Stimulated activated naive CD8-positive, alpha-beta T cell treated with anti-CD3 and anti-CD28 coated beads, Interleukin-15, amount 100 ng/mL, for 72 hours (primary cell): ENCODE measurements around the gene SLC37A1.
"Not testable (repeated sequence)": the region's sequence is repeated elsewhere in the genome, so short reads cannot be mapped to it uniquely, and the experiment has no call there.

Source experiments
- ATAC-seq: fragments of 150-1000 bp; cut with Tn5 transposase; 2 replicates; pipeline ENCODE4 v1.10.0; 2021; ENCODE audit warnings: mild to moderate bottlenecking, moderate library complexity
- DNase-seq, 2 donors: peaks; one replicate each; pipeline ENCODE4 v3.0.0; 2021 to 2022
- H3K27ac Mint-ChIP-seq, 2 donors: one replicate each; pipeline ENCODE4 v1.8.0; 2022; ENCODE audit warnings: mild to moderate bottlenecking in 2 of 2, mixed read lengths in 2 of 2, moderate library complexity in 2 of 2
- H3K27me3 Mint-ChIP-seq: one replicate; pipeline ENCODE4 v1.8.0; 2022; ENCODE audit warnings: mixed read lengths
- H3K4me1 Mint-ChIP-seq: one replicate; pipeline ENCODE4 v1.8.0; 2022; ENCODE audit warnings: mild to moderate bottlenecking, mixed read lengths
- H3K4me3 Mint-ChIP-seq, 2 donors: one replicate each; pipeline ENCODE4 v1.8.0; 2022; ENCODE audit warnings: mild to moderate bottlenecking in 2 of 2, mixed read lengths in 2 of 2, moderate library complexity in 1 of 2
- H3K9me3 Mint-ChIP-seq, 2 donors: one replicate each; pipeline ENCODE4 v1.8.0; 2022; ENCODE audit warnings: mixed read lengths in 2 of 2

SLC37A1 gene

DNA sequence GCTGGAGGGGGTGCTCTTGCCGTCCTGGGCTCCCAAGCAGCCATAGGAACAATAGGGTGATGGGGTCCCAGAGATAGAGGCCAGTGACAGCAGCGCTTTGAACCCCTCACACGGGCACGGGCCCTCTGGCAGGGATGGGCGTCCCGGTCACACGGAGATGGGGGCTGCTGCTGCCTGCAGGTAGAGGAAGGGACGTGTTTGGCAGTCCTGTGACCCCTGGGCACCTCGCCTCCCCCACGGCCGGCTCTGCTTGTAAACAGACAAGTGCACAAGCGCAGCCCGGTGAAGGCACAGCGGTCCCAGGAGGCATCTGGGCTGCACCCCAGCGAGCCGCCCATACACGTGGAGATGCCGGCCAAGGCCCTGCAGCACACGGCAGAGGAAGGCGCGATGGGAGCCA is 103.3 kb downstream of the SLC37A1 start:
- peaks cover 7% of the 10 kb centered on the region for H3K4me1 Mint-ChIP-seq

DNA sequence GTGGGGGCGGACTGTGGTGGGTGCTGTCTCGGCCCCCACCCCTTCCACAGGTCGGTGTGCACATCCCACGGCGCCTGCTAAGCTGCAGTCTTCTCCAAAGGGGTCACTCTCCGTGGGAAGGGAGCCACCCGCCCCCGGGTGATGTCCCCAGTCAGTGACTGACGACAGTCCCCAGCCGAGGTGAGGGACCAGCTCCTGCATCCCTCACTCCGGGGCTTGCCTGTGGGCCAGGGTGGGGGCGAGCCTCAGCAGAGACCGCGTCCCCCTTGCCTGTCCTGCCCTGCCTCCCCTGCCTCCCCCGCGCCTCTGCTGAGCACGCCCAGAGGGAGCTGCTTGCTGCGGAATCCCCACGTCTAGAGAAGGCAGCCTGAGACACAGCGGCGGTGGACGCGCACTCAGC is 103.8 kb downstream of the SLC37A1 start:
- Mint-ChIP-seq H3K9me3 (no peaks in the 10 kb centered on the region), H3K27ac (no peak overlapping the region), H3K27me3 (peaks cover 6% of the 10 kb centered on the region), H3K4me3 (no peak overlapping the region), H3K4me1 (peaks cover 7% of the 10 kb centered on the region)
- no peak for ATAC-seq
- DNase-seq = no peak

More for the DNA sequence above, 103.3 kb downstream of the SLC37A1 start:
- ATAC-seq = no peak
- H3K4me3 Mint-ChIP-seq = no peak overlapping the region
- H3K27ac Mint-ChIP-seq = no peak overlapping the region
- H3K27me3 Mint-ChIP-seq = peaks cover 6% of the 10 kb centered on the region
- no peak for DNase-seq
- no peaks in the 10 kb centered on the region for H3K9me3 Mint-ChIP-seq

DNA sequence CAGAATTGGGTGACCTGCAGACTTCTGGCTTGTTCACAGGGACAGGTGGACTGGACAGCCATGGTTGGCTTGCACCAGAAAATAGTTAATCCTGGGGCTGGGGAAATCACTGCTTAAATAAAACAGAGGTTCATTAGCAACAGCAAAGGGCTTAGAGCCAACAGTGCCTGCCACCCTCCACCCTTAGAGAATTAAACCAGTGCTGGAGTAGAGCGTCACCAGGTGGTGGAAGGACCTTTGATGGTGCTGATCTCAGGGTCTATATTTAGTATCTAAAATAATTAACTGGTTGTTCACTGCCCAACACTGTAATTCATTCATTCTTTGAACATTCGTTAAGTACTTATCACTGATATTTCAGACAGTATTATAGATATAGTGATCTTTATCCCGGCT is 105.1 kb downstream of the SLC37A1 start:
- H3K27ac Mint-ChIP-seq = no peak overlapping the region
- H3K4me3 Mint-ChIP-seq = no peak overlapping the region
- H3K4me1 Mint-ChIP-seq = peaks cover 2% of the 10 kb centered on the region
- H3K27me3 Mint-ChIP-seq = peaks cover 10% of the 10 kb centered on the region
- no peaks in the 10 kb centered on the region for H3K9me3 Mint-ChIP-seq
- ATAC-seq (no peak), DNase-seq (no peak)

DNA sequence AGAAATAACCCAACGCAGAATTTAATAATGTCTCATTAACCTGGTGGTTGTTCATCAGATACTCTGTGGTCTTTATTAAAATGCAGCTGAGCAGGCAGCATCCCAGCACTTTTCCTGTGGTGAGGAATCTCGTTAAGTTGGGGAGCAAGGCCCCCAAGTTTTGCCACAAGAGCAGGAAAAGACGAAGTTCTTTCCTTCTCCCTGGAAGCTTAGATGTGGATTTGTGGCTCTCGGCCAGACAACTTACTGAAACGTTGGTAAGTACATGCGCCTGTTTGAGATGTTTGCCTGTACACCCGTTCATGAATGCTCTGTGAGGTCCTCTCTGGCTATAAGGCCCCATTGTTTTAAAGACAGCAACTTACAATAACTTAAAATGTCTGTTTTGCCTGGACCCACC is 105.5 kb downstream of the SLC37A1 start:
- no peak for DNase-seq
- H3K4me3 Mint-ChIP-seq = no peak overlapping the region
- H3K27me3 Mint-ChIP-seq = peaks cover 15% of the 10 kb centered on the region
- H3K4me1 Mint-ChIP-seq = no peaks in the 10 kb centered on the region
- H3K9me3 Mint-ChIP-seq = no peaks in the 10 kb centered on the region
- no peak overlapping the region for H3K27ac Mint-ChIP-seq
- no peak for ATAC-seq

DNA sequence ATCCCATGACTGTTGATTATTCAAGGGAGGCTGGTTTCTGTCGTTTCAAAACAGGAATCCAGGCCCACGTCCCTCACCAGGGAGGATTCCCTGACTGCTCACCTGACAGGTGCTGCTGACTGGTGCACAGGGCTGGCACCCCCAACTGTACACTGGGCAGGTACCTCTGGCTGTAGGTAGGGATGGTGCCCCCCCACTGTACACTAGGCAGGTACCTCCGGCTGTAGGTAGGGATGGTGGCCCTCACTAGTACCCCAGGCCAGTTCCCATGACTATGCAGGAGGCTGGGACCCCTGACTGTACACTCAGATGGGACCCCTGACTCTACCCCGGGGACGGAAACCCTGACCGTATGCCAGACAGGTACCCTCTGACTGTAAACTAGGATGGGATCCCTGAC is 106.2 kb downstream of the SLC37A1 start:
- ATAC-seq = no peak
- H3K9me3 Mint-ChIP-seq = no peaks in the 10 kb centered on the region
- H3K27ac Mint-ChIP-seq = no peak overlapping the region
- H3K4me1 Mint-ChIP-seq = no peaks in the 10 kb centered on the region
- H3K27me3 Mint-ChIP-seq = peaks cover 21% of the 10 kb centered on the region
- H3K4me3 Mint-ChIP-seq = no peak overlapping the region
- DNase-seq = no peak

DNA sequence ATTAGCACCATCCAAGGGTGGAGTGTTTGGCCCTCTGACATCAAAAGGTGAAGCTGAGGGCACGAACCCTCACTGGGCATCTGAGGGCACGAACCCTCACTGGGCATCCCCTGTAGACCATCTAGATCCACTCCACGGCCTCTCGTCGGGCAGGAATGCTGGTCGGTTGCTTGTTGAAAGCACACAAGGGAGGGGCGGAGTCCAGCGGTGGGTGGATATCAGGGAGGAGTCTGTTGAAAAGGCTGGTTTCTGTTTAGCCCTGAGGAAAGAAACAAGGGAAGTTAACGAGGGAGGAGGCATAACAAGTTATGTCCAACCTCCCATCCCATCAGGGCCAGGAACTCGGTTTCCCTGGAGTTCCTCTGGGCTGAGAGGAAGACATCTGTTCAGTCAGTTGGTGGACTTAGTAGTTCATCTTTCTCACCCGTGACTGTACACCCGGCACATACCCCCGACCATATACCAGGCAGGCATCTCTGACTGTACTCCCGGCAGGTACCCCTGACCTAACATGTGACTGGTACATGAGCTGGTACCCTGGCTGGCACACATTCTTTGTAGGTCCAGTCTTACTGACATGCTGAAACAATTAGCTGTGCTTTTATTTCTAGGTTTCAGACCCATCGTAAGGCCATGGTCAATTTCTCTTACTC is 107.6 kb downstream of the SLC37A1 start:
- DNase-seq (no peak), ATAC-seq (no peak)
- Mint-ChIP-seq H3K27ac (no peak overlapping the region), H3K9me3 (no peaks in the 10 kb centered on the region), H3K4me3 (no peak overlapping the region), H3K27me3 (peaks cover 22% of the 10 kb centered on the region), H3K4me1 (no peaks in the 10 kb centered on the region)

DNA sequence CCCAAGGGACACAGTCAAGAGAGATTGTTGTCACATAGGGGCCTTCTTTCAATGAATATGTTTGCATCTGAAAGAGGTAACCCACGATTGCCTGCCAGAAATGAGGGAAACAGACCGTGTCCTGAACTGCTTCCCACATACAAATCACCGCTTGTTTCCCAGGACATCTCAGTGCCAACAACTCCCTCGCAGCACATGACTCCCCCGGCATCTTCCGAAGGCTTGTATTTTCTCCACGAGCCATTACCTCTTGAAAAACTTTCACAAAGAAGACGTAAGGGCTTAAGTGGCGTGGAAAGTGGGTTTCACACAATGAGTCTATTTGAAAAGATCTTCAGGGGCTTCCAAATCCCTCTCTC is 108.1 kb downstream of the SLC37A1 start:
- no peaks in the 10 kb centered on the region for H3K4me1 Mint-ChIP-seq
- DNase-seq (no peak), ATAC-seq (no peak)
- H3K4me3 Mint-ChIP-seq = no peak overlapping the region
- peaks cover 22% of the 10 kb centered on the region for H3K27me3 Mint-ChIP-seq
- H3K9me3 Mint-ChIP-seq = no peaks in the 10 kb centered on the region
- no peak overlapping the region for H3K27ac Mint-ChIP-seq

DNA sequence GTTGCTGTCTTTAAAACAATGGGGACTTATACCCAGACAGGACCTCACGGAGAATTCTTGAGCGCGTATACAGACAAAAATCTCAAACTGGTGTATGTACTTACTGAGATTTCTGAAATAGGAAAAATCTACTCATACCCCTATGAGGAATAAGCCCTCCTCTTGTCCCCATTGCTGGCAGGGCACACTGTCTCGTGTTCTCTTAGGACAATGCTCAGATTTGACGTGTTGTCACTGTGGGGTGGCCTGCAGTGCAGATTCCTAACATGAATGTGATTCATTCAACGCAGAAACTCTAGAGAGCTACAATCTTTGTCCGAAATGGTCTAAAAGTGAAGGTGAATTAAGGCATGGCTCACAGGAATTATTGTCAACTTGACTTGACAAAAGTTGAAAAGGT is 108.6 kb downstream of the SLC37A1 start:
- DNase-seq (no peak), ATAC-seq (no peak)
- Mint-ChIP-seq H3K27ac (no peak overlapping the region), H3K9me3 (no peaks in the 10 kb centered on the region), H3K4me1 (no peaks in the 10 kb centered on the region), H3K4me3 (no peak overlapping the region), H3K27me3 (peaks cover 22% of the 10 kb centered on the region)

DNA sequence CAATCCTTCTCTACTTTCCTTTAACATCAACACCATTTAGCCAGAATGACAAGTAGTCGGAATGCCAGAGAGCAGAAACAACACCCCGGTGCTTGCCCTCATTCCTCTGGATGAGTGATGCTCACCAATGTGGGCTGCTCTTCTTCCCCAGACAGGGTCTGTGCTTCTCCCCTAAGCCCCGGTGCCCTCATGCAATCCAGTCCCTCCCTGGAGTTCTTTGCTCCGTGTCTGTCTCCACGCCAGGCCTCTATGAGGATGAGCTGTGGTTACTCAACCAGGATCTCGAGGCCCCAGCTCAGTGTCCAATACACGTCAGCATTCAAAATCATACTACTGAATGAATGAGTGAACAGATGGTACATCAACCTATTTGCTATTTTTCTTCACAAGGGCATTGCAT is 110.0 kb downstream of the SLC37A1 start:
- Mint-ChIP-seq H3K4me3 (no peak overlapping the region), H3K27me3 (peaks cover 22% of the 10 kb centered on the region), H3K9me3 (no peaks in the 10 kb centered on the region), H3K4me1 (no peaks in the 10 kb centered on the region), H3K27ac (no peak overlapping the region)
- ATAC-seq = no peak
- no peak for DNase-seq

DNA sequence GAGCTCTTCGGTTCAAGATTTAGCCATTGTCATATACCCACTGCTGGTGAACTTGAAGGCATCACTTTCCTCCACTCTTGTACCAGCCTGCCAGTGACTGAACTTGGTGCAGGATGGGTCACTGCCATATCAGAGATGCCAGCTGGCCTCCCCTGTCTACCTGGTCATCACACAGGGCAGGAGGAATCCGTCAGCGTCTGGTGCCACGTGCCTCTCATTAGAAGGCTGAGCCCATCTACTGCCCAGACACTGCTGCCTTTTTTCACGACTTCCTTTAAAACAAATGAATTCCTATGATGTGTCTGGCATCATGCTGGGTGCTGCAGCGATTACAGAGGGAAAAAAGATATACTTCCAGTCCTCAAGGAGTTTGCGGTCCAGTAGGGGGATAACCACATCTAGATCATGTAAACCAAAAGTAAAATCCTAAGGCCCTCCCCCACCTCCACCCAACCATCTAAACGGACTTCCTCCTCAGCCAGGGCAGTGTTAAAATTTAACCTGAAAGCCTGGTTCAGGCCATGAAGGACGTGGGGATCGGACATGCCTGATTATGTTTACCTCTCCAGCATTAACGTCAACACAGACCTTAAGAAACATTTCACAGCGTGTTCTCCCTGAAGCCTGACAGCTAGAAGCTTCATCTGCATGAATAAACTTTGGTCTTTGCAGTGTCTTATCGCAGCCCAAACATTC is 110.6 kb downstream of the SLC37A1 start:
- Mint-ChIP-seq H3K9me3 (no peaks in the 10 kb centered on the region), H3K27ac (no peak overlapping the region), H3K27me3 (peaks cover 22% of the 10 kb centered on the region), H3K4me3 (no peak overlapping the region), H3K4me1 (no peaks in the 10 kb centered on the region)
- ATAC-seq = no peak
- DNase-seq = no peak

DNA sequence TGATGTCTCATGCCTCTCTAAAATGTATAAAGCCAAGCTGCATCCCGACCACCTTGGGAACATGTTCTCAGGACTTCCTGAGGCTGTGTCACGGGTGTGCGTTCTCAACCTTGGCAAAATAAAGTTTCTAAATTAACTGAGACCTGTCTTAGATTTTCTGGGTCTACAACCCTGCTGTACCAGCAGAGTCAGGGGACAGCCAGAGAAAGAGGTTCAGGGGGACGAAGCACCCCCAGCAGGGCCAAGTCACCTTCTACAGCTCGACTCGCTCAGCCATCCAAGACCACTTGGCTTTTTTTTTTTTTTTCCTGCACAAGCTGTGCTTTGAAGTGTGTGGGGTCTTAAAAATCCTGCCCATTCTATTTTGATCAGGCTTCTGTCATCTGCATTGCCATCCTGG is 111.3 kb downstream of the SLC37A1 start:
- Mint-ChIP-seq H3K4me3 (no peak overlapping the region), H3K27ac (no peak overlapping the region), H3K4me1 (no peaks in the 10 kb centered on the region), H3K9me3 (no peaks in the 10 kb centered on the region), H3K27me3 (peaks cover 22% of the 10 kb centered on the region)
- ATAC-seq (no peak), DNase-seq (no peak)

DNA sequence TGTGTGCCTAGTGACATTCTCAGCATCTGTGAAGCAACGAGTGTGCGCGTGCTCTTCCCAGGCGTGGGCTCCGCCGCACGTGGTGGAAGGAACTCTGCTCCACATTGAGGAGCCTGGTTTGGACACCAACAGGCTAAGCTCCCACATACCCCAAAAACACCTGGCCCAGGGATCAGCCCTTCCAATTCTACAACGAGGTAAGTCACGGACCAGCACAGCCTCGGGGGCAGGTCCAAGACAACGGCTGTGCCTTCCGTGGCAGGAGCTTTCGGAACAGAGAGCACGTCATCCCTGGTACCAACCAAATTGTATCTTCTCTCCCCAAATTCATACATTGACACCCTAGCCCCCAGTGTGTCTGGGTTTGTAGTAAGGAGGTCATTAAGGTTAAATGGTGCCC is 112.5 kb downstream of the SLC37A1 start:
- Mint-ChIP-seq H3K27me3 (peaks cover 17% of the 10 kb centered on the region), H3K9me3 (no peaks in the 10 kb centered on the region), H3K4me3 (no peak overlapping the region), H3K4me1 (no peaks in the 10 kb centered on the region), H3K27ac (no peak overlapping the region)
- no peak for DNase-seq
- ATAC-seq = no peak

DNA sequence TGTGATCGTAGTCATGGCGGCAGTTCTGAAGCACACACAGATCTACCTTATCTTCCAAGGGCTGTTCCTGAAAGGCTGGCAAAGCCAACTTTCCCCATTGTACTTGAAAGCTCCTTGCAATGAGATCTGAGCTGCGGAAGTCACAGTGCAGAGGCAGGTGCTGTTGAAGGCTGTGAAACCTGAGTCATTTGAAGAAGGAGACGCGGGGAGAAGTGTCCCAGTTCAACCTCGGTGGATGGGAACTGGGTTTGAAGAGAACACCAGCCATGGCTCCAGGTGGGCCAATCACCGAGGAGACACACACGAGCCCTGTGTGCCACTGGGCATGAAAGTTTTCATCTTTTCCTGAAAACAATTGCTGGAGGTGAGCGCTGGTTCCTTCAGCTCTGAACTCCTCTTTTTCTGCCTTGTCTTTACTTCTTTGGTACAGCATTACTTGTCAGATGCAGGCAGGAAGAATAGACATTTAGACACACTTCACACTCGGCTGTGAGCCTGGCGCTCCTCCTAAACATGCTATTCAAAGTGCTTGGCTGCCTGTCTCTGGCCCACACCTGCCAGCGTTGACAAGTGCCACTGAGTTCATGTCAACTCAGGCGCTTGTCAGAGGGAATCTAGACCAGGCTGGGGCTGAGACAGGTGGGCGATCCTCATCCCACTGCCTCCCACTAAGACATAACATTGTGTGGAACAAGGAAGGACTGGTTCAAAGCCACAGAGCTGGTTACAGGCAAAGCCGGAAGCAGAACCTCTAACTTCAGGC is 114.1 kb downstream of the SLC37A1 start:
- no peak overlapping the region for H3K27ac Mint-ChIP-seq
- peaks cover 16% of the 10 kb centered on the region for H3K27me3 Mint-ChIP-seq
- no peaks in the 10 kb centered on the region for H3K4me1 Mint-ChIP-seq
- ATAC-seq (no peak), DNase-seq (no peak)
- H3K4me3 Mint-ChIP-seq = no peak overlapping the region
- no peaks in the 10 kb centered on the region for H3K9me3 Mint-ChIP-seq

DNA sequence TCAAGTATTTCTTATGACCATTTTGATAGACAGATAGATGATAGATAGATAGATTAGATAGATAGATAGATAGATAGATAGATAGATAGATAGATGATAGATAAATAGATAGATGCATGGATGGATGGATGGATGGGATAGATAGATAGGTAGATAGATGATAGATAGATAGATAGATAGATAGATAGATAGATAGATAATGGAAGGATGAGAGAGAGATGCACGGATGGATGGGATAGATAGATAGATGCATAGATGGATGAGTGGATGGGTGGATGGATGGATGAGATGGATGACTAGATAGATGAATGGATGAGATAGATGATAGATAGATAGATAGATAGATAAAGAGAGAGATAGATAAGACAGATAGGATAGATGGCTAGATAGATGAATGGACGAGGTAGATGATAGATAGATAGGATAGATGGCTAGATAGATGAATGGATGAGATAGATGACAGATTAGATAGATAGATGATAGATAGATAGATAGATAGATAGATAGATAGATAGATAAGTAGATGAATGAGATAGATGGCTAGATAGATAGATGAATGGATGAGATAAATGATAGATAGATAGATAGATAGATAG is 114.9 kb downstream of the SLC37A1 start:
- H3K27ac Mint-ChIP-seq, ATAC-seq, DNase-seq, H3K4me3 Mint-ChIP-seq, H3K9me3 Mint-ChIP-seq, H3K4me1 Mint-ChIP-seq: not testable (repeated sequence)
- peaks cover 14% of the 10 kb centered on the region for H3K27me3 Mint-ChIP-seq

DNA sequence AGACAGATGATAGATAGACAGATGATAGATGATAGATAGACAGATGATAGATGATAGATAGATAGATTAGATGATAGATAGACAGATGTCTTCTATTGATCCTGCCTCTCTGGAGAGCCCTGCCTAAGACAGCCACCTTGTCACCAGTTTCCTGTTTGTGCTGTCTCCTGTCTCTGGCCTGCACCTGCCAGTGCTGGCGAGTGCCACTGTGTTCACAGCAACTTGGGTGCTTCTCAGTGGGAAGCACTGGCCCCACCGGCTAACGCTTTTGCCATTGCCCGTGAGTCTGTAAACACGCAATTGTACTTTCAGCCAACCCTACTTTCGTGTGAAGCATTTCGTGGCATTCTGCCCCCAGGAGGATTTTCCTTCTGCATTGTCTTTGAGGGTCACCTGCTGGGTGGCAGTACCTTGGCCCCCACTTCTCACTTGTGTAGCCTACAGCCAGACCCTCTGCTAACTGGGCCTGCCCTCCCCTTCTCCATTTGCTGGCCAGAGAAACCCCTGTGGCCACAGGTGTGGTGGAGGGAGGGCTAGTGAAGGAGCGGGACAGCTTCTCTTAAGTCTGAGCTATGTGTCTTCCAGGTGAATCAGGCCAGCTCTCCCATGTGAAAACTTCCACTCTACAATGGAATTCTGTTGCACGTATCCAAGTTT is 116.4 kb downstream of the SLC37A1 start:
- no peak overlapping the region for H3K4me3 Mint-ChIP-seq
- H3K9me3 Mint-ChIP-seq = no peaks in the 10 kb centered on the region
- no peak overlapping the region for H3K27ac Mint-ChIP-seq

DNA sequence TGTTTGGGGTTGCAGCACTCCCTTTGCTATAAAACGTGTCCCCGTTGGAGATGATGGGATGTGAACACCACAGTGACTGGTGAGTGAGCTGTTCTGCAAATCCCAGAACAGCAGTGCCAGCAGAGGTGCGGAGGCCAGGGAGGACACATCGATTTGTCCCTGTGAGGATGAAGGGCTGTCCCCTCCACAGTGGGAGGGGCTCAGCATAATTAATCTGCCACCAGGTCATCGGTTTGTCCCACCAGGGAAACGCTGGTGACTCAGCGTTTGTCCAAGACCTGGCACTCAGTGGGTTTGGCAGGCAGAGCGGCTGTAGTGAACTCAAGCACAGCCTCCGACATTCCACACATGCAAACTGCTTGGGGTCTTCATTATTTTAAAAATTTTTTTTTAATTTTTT is 117.0 kb downstream of the SLC37A1 start:
- no peaks in the 10 kb centered on the region for H3K9me3 Mint-ChIP-seq
- DNase-seq (no peak), ATAC-seq (no peak)
- no peaks in the 10 kb centered on the region for H3K27me3 Mint-ChIP-seq
- H3K4me1 Mint-ChIP-seq = no peaks in the 10 kb centered on the region
- no peak overlapping the region for H3K4me3 Mint-ChIP-seq
- no peak overlapping the region for H3K27ac Mint-ChIP-seq

More for the DNA sequence above, 116.4 kb downstream of the SLC37A1 start:
- ATAC-seq (no peak), DNase-seq (no peak)
- H3K27me3 Mint-ChIP-seq = no peaks in the 10 kb centered on the region
- H3K4me1 Mint-ChIP-seq = no peaks in the 10 kb centered on the region
